HG03378 (cell line): ENCODE measurements around the gene DQX1.
A peak's percentile ranks its signal among the peaks of the same experiment; 100 is the strongest.

ENCODE experiments used
- ATAC-seq: cut with Tn5 transposase; IDR thresholded peaks from one replicate; pipeline ENCODE4 v1.9.1; 2021; ENCODE audit warnings: mild to moderate bottlenecking, moderate library complexity; ENCODE audit not compliant: unreplicated experiment

The DQX1 gene

DNA sequence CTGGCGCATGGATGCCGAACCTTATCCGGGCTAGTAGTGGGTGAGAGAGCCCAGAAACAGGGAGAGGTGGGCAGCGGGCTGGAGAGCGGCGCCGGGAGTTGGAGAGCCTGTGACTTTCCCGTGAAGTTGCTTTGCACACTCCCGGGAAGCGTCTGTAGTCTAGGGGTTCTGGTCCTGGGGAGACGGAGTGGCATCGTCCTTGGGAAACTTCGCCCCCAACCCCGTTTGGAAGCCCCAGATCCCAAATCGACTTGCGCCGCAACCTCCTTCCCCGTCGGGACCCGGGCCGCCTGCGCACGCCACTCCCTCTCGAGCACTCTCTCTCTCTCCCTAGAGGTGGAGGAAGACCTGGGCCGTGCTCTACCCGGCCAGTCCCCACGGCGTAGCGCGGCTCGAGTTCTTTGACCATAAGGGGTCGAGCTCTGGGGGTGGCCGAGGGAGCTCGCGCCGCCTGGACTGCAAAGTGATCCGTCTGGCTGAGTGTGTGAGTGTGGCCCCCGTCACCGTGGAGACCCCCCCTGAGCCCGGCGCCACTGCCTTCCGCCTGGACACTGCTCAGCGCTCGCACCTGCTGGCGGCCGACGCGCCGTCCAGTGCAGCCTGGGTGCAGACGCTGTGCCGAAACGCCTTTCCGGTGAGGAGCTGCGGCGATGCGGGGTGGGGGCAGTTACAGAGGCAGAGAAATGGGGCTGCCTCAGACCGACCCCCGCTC lies 28.9 kb upstream of the DQX1 start:
- no peak for ATAC-seq

DNA sequence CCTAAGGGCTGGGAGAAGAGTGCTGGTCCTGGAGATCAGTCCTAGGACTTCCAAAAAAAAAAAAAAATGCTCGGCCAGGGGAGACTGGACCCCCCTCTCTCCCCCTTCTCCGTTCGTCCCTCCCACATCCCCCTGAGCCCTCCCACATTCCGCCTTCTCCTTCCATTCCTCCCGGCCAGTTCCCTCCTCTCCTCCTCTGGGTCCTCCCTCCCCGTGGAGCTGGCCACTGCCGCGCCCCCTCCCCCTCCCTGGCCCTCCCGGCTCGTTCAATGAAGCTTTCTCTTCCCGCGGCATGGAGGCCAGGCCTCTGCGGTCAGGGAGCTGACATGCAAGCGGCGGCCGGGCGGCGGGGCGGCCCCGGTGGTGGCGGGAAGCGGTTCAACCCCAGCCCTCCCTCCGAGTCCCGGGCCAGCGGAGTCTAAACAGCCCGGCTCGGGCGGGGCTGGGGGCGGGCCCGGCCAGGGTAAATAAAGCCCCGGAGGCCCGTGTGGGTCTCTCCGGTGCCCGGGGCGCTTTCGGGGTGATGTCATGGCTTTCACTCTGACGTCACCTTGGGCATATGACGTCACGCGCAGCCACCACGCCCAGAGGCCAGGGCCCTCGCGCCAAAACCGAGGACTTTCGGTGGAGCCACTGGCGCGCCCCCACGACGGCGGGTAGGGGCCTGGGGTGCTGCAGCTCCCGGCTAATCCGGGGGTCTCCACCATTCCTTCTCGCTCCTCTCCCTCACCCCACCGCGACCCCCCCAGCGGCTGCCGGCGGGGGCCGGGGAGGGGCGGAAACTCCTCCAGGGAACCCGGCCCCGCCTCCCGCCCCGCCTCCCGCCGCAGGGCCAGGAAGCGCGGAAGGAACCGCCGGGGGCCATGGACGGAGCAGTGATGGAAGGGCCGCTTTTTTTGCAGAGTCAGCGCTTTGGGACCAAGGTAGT lies 28.1 kb upstream of the DQX1 start, which contains the start of the genes DOK1 and LOXL3:
Gene DOK1 (plus strand): TSS at position 829 of the 928 bp plus-strand sequence. CDS start 35 bp downstream, at position 864.
Gene LOXL3 (minus strand): TSS at position 51 of the 928 bp plus-strand sequence. CDS start 1,308 bp downstream, outside the sequence.
- ATAC-seq = no peak

DNA sequence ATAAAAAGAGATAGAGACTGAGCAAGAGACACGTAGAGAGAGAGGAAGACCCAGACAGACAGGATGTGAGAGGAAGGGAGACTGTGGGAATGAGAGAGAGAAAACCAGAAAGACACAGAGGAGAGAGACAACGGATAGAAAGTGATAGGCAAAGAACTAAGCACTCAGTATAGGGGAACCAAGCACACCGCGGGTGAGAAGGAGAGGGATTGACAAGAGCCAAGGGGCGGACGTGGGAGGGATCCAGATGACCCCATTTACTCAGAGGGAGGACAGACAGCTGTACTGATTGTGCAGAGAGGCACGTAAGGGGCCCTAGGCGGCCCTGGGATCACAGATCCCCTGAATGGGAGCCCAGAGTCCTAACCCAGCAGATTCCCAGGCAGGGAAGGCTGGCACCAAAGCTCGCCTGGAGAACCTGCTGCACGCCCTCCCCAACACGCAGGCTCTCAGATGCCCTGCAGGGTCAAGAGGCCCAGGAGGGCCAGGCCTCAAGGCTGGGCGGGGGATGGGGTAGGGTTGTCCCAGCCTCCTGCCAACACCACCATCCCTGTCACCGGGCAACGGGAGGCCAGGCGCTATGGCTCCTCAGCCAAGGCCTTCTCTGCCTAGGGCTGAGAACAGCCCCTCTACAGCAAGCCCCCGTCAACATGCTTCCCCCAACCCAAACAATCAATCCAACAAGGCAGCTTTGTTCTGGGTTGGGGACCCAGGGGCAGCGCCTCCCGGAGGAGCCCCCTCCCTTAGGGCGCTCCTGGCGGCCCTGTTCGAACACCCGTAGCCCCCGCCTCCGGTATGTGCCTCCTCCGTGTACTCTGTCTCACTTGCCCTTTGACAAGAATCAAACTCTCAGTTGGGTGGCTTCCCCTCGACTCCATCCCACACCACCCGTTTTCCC lies 27.1 kb upstream of the DQX1 start:
- peak; percentile 24 for ATAC-seq

DNA sequence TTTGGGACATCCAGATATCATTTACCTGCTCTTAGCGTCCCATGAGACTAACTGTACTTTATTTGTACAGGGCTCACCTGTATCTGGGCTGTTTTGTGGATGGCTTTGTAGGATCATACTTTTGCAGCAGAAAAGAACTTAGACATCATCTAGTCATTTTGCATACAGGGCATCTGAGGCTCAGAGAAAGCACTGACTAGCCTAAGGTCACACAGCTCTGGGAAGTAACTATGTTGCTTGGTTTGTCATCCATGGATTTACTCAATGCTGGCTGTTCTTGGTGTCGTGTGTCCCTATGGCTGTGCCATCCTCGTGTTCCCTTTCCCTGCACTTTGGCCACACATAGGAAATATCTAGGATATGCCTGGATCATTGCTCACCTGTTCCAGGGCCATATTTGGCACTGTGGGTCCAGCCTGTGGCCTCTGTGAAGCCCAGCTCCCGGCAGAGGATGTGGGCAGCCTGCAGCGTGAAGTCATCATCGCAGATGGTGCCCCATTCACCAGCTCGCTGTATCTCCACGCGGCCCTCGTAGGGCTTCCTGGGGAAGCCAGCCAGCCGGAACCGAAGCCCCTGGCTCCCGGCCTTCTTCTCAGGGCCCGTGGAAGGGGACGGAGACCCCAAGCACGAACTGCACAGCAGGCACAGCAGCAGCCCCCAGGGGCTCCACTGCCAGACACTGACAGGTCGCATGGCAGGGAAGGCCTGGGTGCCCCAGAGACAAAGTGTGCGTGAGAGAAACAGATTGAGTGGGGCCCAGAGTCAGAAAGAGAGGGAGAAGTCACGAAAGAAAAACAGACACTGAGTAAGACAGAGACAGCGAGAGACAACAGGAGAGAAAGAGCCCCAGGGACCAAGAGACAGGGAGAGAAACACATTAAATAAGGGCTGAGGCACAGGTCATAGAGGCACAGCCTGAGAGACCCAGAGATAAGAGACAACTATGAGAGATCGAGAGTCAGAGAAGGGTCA lies 26.2 kb upstream of the DQX1 start:
- peak; percentile 31 for ATAC-seq

- no peak for ATAC-seq
These were observed 25.5 kb upstream of the DQX1 start for GRCh38 chr2:74551530-74551929.

GRCh38 chr2:74550231-74550630 lies 24.2 kb upstream of the DQX1 start:
- ATAC-seq = no peak

DNA sequence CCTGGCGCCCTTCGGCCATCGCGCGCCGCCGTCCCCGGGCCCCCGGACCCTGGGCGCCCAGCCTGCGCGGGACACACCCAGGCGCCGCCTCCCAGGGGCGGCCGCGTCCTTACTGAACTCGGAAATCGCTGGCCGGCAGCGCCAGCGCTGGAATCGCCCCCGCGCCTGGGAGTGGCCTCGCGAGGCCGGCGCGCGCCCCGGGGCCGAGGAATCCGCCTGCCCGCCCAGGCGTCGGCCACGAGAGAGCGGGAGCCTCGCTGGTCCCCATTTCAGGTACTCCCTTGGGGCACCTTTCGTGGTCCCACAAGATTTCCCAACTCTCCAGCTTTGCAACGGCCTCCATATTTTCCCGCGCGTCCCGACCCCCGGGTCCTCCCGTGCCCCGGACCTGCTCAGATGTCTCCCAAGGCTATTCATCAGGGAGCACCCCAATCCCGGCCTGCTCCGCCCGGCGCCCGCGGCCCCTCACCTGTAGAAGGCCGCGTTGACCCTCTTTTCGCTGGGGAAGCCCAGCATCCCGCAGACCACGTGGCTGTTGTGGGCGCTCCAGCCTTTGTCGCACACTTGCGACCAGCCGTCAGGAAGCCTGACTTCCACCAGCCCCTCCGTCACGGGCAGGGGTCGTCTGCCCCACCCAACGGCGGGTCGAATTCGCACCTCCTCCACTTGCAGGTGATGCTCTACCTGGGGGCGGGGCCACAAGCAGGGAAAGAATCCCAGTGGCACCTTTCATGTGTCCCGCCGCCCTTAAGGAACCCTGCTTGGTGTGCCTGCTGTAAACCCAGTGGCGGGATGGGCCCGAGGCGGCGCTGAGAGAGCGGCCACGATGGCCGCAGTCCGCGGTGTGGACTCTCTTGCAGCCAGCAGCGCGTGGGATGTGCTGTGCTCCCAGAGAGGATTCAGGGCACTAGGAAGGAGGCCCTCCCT lies 23.1 kb upstream of the DQX1 start:
- ATAC-seq = no peak

DNA sequence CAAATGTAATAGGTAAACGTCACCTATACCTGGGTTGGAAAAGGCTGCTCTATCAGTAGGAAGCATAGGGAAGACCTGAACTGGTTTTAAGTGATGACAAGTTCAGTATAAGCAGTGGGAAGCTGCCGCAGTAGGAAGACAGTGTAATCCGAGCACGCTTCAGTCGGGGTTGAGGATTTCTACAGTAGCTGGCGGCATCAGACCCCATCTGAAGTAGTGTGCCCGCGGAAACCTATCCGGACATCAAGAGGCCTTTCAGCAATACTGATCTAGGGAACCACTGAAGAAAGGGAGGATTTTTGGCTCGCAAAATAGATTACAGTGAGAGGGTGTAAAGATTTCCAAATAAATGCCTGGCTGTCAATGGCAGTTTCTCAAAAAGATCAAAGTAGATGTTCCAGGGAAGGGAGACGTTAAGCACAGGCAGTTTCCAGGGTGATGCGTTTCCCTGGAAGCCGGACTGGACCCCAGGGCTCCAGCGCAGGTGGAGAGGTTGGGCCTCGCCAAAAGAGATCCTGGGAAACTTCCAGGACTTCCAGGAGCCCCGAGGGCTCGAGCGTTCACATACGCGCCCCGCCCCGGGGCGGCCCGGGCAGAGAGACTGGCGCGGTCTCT lies 22.4 kb upstream of the DQX1 start:
- ATAC-seq = no peak

DNA sequence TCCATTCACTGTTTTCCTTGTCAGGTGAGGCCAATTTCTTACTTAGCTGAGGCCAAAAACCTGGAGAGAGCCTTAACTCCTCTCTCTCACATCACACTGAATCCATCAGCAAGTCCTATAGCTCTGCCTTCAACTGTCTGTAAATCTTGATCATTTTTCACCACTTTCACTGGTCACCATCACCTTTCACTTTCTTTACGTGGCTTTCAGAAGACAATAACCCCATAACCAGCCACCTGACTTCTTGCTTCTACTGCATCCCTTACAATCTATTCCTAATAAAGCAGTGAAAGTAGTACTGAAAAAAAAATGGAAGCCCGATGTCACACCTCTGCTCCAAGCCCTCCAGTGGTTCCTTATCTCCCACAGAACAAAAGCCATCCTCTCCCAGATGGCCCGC lies 20.0 kb upstream of the DQX1 start:
- no peak for ATAC-seq

- no peak for ATAC-seq
These were observed 18.6 kb upstream of the DQX1 start for GRCh38 chr2:74544634-74545033.

- no peak for ATAC-seq
These were observed 16.9 kb upstream of the DQX1 start for GRCh38 chr2:74542978-74543377.

DNA sequence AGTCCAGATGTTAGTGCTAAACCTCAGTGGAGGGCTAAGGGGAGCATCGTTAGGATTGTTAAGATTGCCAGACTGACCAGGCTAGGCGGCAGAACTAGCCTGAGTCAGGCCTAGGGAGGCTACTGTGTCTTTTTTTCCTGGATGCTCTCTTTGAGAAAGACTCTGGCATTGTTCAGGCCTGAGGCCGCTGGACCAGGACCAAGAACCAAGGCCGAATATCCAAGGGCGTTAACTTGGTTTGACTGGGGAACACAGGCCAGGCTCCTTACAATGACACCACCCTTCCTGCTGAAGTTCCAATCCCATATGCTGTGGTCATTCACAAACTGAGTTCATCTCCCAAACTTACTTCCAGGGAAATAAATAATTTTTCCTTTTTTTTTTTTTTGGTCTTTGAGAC lies 14.3 kb upstream of the DQX1 start:
- ATAC-seq = no peak

DNA sequence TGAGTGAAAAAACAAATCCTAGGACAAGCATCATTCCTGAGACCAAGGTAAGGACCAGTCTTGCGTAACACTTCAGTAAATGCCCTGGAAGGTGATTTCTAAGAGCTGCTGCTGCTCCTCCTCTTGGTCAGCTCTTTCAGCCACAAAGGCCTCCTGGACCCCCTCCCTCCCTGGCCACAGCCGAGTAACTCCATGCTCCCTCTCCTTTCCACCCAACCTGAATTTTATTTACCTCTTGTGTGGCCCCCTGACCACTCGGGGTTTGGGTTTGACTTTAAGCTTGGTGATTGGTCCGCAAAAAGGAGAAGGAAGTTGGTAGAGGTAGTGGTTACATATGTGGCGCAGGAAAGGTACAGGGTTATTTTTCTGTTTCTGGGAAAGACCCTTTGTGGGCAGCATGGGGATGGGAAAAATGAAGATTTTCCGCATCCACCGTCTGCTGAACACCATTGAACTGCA lies 12.9 kb upstream of the DQX1 start:
- ATAC-seq = peak; percentile 50

DNA sequence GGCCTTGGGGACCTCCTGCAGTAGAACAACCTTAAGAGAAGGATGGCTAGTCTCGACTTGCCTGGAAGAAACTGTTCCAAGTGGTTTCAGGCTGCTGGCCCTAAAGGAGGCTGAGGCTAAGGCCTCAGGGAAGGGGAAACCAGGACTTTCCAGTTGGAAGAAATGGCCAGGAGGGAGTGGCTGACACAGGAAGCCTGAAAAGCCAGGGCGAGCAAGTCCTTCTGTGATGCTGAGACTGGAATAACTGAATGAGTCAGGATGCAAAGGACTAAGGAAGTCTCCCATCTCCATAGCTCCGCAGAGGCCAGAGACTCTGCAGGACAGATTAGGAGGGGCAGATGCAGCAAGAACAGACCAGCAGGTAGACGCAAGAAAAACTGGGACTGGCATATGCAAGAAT lies 11.1 kb upstream of the DQX1 start:
- ATAC-seq = no peak

DNA sequence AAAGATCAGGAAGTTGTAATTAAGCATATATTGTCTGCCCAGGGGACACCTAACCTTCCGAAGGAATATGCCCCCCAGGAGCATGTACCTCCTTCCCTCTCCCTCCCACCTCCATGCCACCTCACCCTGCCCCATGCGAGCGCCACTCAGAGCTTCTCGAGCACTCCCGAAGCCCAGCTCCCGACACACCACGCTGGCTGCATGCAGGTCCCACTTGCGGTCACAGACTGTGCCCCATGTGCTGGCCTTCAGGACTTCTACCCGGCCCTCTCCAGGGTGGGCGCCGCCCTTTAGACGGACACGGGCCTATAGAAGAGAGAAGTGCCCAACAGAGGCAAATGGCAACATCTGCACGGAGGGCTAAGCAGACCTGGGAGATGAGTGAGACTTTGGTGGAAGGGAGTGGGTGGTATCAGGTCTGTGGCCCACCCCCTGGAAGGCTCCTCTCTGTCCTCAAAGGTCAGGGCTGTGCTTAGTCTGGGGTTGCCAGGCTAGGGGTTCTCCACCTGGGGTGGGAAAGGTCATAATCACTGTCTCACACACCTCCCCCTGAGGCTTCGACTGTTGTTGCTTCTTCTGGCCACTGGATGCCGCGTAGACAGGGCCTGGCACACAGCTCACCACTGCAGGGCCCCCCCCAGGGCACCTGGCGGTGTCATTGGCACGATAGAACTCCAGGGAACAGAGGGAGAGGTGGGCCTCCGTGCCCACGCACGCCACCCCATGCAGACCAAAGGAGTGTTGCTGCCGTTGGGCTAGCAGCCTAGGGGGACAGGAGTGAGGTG lies 10.3 kb upstream of the DQX1 start:
- no peak for ATAC-seq

- ATAC-seq = no peak
These were observed 9.5 kb upstream of the DQX1 start for GRCh38 chr2:74535440-74535965.

DNA sequence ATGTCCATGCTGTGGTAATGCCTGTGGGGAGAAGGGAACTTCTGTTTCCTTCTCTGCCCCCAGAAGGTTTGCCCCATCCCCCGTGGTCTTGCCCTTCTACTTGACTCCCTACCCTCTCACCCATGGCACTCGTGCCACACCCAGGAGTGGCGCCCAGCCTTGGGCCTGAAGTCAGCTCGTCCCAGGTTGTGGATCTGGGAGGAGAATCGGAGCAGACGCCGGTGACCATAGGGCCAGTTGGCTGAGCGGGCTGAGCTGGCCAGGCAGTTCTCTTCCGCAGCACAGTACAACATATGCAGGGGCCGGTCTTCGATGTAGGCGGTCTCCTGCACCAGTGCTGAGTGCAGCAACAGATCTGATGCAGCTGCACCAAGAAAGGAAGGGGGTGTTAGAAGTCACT lies 8.4 kb upstream of the DQX1 start:
- no peak for ATAC-seq
